Naive thymus-derived CD4-positive, alpha-beta T cell (primary cell): ENCODE measurements around the gene SAMD1. TPM values are rescaled to one million over a fixed set of nuclear protein-coding genes. Genes with fewer than 3 reads are reported as not detected.

Experiments used
- ATAC-seq: fragments of 150-1000 bp; cut with Tn5 transposase; 2 replicates; pipeline ENCODE4 v1.10.0; 2021; ENCODE audit warnings: mild to moderate bottlenecking, moderate library complexity
- CTCF ChIA-PET: fragments of 350-600 bp; sonication (Branson Sonifier 250); formaldehyde crosslinking; loops from one replicate; lab custom pipeline; 2021; ENCODE audit warnings: antibody characterized with exemption; lab: Charles Lee
- POLR2A ChIA-PET: fragments of 350-600 bp; sonication (Branson Sonifier 250); formaldehyde crosslinking; loops from one replicate; lab custom pipeline; 2021; ENCODE audit warnings: antibody characterized with exemption, inconsistent platforms; lab: Charles Lee
- DNase-seq, 9 donors: peaks; one replicate each; pipeline versions ENCODE4 v3.0.0 to v3.0.0-alpha.2; 2020 to 2022; ENCODE audit warnings: mixed read lengths in 1 of 9
- H3K27ac ChIP-seq: one replicate; pipeline ENCODE4 v1.7.0; 2013; ENCODE audit warnings: mild to moderate bottlenecking, low read depth, low read length, moderate library complexity
- H3K27me3 ChIP-seq, 2 donors: one replicate each; pipeline ENCODE4 v1.7.0; 2013; ENCODE audit warnings: low read length in 2 of 2, mild to moderate bottlenecking in 2 of 2, moderate library complexity in 2 of 2; ENCODE audit not compliant: control insufficient read depth in 2 of 2, insufficient read depth in 2 of 2
- H3K36me3 ChIP-seq, 3 experiments: 1 replicate in 2 of 3; 2 replicates in 1 of 3; pipeline ENCODE4 v1.7.0; 2013; ENCODE audit warnings: low read length in 3 of 3, mild to moderate bottlenecking in 3 of 3, moderate library complexity in 1 of 3; ENCODE audit not compliant: insufficient read depth in 3 of 3, control insufficient read depth in 2 of 3
- H3K4me1 ChIP-seq, 2 donors: one replicate each; pipeline ENCODE4 v1.7.0; 2013; ENCODE audit warnings: low read length in 2 of 2, mild to moderate bottlenecking in 2 of 2, moderate library complexity in 1 of 2; ENCODE audit not compliant: control insufficient read depth in 2 of 2, insufficient read depth in 2 of 2
- H3K4me3 ChIP-seq: 2 replicates; pipeline ENCODE4 v1.7.0; 2013; ENCODE audit warnings: mild to moderate bottlenecking, low read length
- H3K9me3 ChIP-seq, 3 experiments: 1 replicate in 2 of 3; 2 replicates in 1 of 3; pipeline ENCODE4 v1.7.0; 2013; ENCODE audit warnings: low read length in 3 of 3; ENCODE audit not compliant: control insufficient read depth in 2 of 3
- H3K27ac Mint-ChIP-seq, 9 donors: one replicate each; pipeline ENCODE4 v1.8.0; 2020 to 2022; ENCODE audit warnings: mixed read lengths in 9 of 9, mild to moderate bottlenecking in 8 of 9, moderate library complexity in 5 of 9, inconsistent platforms in 2 of 9
- H3K27me3 Mint-ChIP-seq, 5 donors: one replicate each; pipeline ENCODE4 v1.8.0; 2021 to 2022; ENCODE audit warnings: mixed read lengths in 5 of 5, mild to moderate bottlenecking in 1 of 5
- H3K36me3 Mint-ChIP-seq, 5 donors: one replicate each; pipeline ENCODE4 v1.8.0; 2020 to 2022; ENCODE audit warnings: mixed read lengths in 5 of 5, mild to moderate bottlenecking in 3 of 5, inconsistent platforms in 1 of 5
- H3K4me1 Mint-ChIP-seq, 7 donors: one replicate each; pipeline ENCODE4 v1.8.0; 2020 to 2022; ENCODE audit warnings: mixed read lengths in 7 of 7, mild to moderate bottlenecking in 3 of 7, inconsistent platforms in 1 of 7
- H3K4me3 Mint-ChIP-seq, 10 donors: one replicate each; pipeline ENCODE4 v1.8.0; 2020 to 2022; ENCODE audit warnings: mild to moderate bottlenecking in 10 of 10, mixed read lengths in 10 of 10, moderate library complexity in 6 of 10, inconsistent platforms in 2 of 10
- H3K9me3 Mint-ChIP-seq, 11 donors: one replicate each; pipeline ENCODE4 v1.8.0; 2020 to 2022; ENCODE audit warnings: mixed read lengths in 11 of 11, mild to moderate bottlenecking in 4 of 11, inconsistent platforms in 1 of 11, moderate library complexity in 1 of 11
- intact Hi-C, 2 donors: fragments of 100-400 bp; cut with micrococcal nuclease; formaldehyde crosslinking; loops; one replicate each; pipeline ENCODE4 v1.15.1; 2023
- polyA plus RNA-seq, 2 donors: library from polyadenylated mRNA; unstranded; fragments of 300-500 nt; fragmentation: Illumina TruSeq; gene quantifications; one replicate each; pipeline ENCODE4 v1.2.3, GENCODE V29; 2021
- total RNA-seq, 6 experiments: library from RNA in 5 of 6; stranded (reverse) in 5 of 6; gene quantifications; 1 replicate in 5 of 6; 2 replicates in 1 of 6; pipeline ENCODE4 v1.2.3 and lab custom pipeline; 2021 to 2026

Gene SAMD1
- total and polyA plus RNA-seq, 7 experiments from 2014 or later: 3.0 to 87.3 (median 48.2) TPM

DNA sequence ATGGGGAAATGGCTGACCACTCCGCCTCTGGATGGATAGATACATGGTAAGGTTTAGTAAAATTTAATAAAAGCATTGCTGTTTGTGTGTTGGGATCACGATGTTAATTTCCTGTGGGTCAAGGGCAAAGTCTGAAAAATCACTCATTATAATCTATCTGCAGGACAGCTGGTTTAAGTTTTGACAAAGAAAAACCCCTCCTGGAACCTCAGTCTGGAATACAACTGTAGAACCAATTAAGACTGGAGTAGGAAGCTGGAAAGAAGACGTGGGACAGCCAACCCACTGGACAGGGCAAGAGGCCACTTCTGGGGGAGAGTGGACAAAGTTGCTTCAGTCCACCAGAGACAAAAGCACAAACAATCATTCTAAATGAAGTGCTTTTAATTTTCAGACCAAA is 28.6 kb upstream of the SAMD1 start:
- Mint-ChIP-seq H3K27me3 (no peaks in the 10 kb centered on the region), H3K36me3 (peaks cover 0 to 5% (median 0%) of the 10 kb centered on the region in 5 donors), H3K4me1 (peaks cover 20 to 42% (median 35%) of the 10 kb centered on the region in 7 donors), H3K27ac (peak overlapping the region in 8 of 9 donors; percentile 22 to 99 (median 94)), H3K4me3 (peak overlapping the region; percentile 92 to 98 (median 94)), H3K9me3 (peaks cover 0 to 2% (median 0%) of the 10 kb centered on the region in 11 donors)
- CTCF ChIA-PET: interaction anchor here (1.0 to 1.1 kb wide), 2 partner anchors 9 to 17 kb away, joined by 3 to 4 read pairs; partner anchors contain the start of gene ASF1B
- Histone ChIP-seq H3K27ac (peak overlapping the region; percentile 87), H3K9me3 (no peaks in the 10 kb centered on the region), H3K36me3 (no peaks in the 10 kb centered on the region), H3K27me3 (no peaks in the 10 kb centered on the region), H3K4me3 (no peak overlapping the region), H3K4me1 (peaks cover 15 to 33% of the 10 kb centered on the region in 2 donors)
- ATAC-seq (no peak), DNase-seq (no peak)
- intact Hi-C loops: loop anchor here (2.0 to 5.0 kb wide), 3 partner anchors 37 to 167 kb away; partner anchors contain the start of gene DCAF15 (in 1 of the 2)
- POLR2A ChIA-PET: interaction anchor here (1.0 to 2.4 kb wide), 4 partner anchors 17 to 37 kb away, joined by 3 to 11 read pairs (median 8); partner anchors contain the start of gene ASF1B

DNA sequence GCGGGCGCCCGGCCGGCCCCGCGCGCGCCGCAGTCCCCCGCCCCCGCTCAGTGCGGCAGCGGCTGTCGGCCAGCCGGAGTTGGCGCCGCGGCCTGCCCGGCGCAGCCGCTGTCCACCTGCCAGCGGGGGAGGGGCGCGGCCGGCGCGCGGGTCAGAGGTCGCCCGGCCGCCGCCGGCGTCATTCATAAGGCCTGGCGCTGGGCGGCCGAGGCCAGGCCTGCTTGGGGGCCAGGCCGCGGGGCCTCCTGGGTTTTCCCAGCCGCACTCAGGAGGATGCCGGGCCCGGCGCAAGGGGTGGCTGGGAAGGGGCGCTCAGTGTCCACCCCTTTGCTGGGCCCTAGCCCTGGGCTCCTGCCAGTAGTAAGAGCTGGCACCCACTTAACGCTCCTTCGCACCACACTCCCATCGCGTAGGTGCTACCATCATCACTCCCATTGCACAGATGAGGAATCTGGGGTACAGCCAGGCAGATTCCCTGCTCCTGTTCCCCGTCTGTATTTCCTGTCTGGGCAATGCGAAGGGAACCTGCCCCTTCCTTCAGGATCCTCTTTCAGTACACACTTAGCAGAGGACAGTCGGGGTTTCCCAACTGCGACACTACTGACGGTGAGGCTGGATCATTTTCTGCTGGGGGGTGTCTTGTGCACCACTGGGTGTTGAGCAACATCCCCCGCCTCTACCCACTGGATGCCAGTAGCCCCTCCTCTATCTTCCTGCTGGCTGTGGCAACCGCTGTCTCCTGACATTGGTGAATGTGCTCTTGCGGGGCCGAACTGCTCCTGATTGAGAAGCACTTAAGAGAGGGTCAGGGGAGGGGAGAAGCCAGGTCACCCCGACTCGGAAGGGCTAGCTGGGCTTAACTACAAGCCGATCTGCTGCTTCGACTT is 27.9 kb upstream of the SAMD1 start:
- no peaks in the 10 kb centered on the region for H3K27me3 ChIP-seq
- Mint-ChIP-seq H3K27me3 (no peaks in the 10 kb centered on the region), H3K9me3 (peaks cover 0 to 2% (median 0%) of the 10 kb centered on the region in 11 donors), H3K4me3 (peak overlapping the region; percentile 92 to 98 (median 94)), H3K4me1 (peaks cover 20 to 50% (median 42%) of the 10 kb centered on the region in 7 donors), H3K36me3 (peaks cover 0 to 5% (median 0%) of the 10 kb centered on the region in 5 donors), H3K27ac (peak overlapping the region; percentile 92 to 99 (median 97))
- intact Hi-C loops: loop anchor here (2.0 to 5.0 kb wide), 3 partner anchors 36 to 166 kb away; partner anchors contain the start of gene DCAF15 (in 1 of the 2)
- H3K4me1 ChIP-seq: peaks cover 15 to 39% of the 10 kb centered on the region in 2 donors
- H3K27ac ChIP-seq: peak overlapping the region; percentile 87
- ChIA-PET POLR2A (interaction anchor here (0.6 to 2.4 kb wide), 9 partner anchors 9 to 118 kb away, joined by 3 to 11 read pairs (median 3); partner anchors contain the start of gene ASF1B), CTCF (interaction anchor here (1.0 to 1.1 kb wide), 2 partner anchors 8 to 18 kb away, joined by 3 to 4 read pairs; partner anchors contain the start of gene ASF1B)
- DNase-seq (peak; percentile 38 to 84 (median 60)), ATAC-seq (peak; percentile 37)
- peak overlapping the region; percentile 57 for H3K4me3 ChIP-seq
- no peaks in the 10 kb centered on the region for H3K36me3 ChIP-seq
- H3K9me3 ChIP-seq: no peaks in the 10 kb centered on the region

GRCh38 chr19:14117668-14118164 is 27.2 kb upstream of the SAMD1 start, which contains the start of gene PRKACA:
Gene PRKACA, minus strand, starts transcription at chr19:14117762. Its CDS starts 215 bp downstream, at chr19:14117547.
- H3K4me3 ChIP-seq: peak within 1 kb of the TSS; percentile 67
- H3K27me3 ChIP-seq: no peaks in the 10 kb centered on the region
- ChIA-PET POLR2A (interaction anchor here (0.6 to 2.4 kb wide), 8 partner anchors 11 to 117 kb away, joined by 3 to 11 read pairs (median 4); partner anchors contain the start of gene ASF1B), CTCF (no interaction called here)
- ATAC-seq (peak; percentile 93), DNase-seq (peak; percentile 93 to 99 (median 98))
- intact Hi-C loops: loop anchor here (1.0 to 5.0 kb wide), 9 partner anchors 19 to 237 kb away; partner anchors contain the start of genes ASF1B (in 1 of the 2), DCAF15 (in 1 of the 2) and SAMD1 (in 1 of the 2)
- H3K36me3 ChIP-seq: no peaks in the 10 kb centered on the region
- peak within 1 kb of the TSS; percentile 92 to 98 (median 95) for H3K4me3 Mint-ChIP-seq
- no peaks in the 10 kb centered on the region for H3K27me3 Mint-ChIP-seq
- peaks cover 0 to 3% (median 0%) of the 10 kb centered on the region in 5 donors for H3K36me3 Mint-ChIP-seq
- peaks cover 20 to 56% (median 46%) of the 10 kb centered on the region in 7 donors for H3K4me1 Mint-ChIP-seq
- H3K27ac Mint-ChIP-seq: peak within 1 kb of the TSS; percentile 92 to 99 (median 97)
- H3K4me1 ChIP-seq: peaks cover 15 to 46% of the 10 kb centered on the region in 2 donors
- H3K9me3 ChIP-seq: no peaks in the 10 kb centered on the region
- H3K9me3 Mint-ChIP-seq: peaks cover 0 to 2% (median 0%) of the 10 kb centered on the region in 11 donors
- H3K27ac ChIP-seq: peak within 1 kb of the TSS; percentile 87

- POLR2A ChIA-PET: interaction anchor here (0.6 to 2.4 kb wide), 10 partner anchors 12 to 44 kb away, joined by 3 to 11 read pairs (median 4); partner anchors contain the start of gene ASF1B
- no peaks in the 10 kb centered on the region for H3K27me3 ChIP-seq
- Mint-ChIP-seq H3K4me3 (peak overlapping the region; percentile 83 to 97 (median 91)), H3K9me3 (peaks cover 0 to 2% (median 0%) of the 10 kb centered on the region in 11 donors), H3K27me3 (no peaks in the 10 kb centered on the region), H3K27ac (peak overlapping the region; percentile 56 to 97 (median 86)), H3K4me1 (peaks cover 20 to 62% (median 53%) of the 10 kb centered on the region in 7 donors), H3K36me3 (no peaks in the 10 kb centered on the region)
- peak overlapping the region; percentile 67 for H3K4me3 ChIP-seq
- H3K4me1 ChIP-seq: peaks cover 15 to 51% of the 10 kb centered on the region in 2 donors
- no peaks in the 10 kb centered on the region for H3K9me3 ChIP-seq
- ATAC-seq: no peak
- CTCF ChIA-PET: interaction anchor here (0.7 kb wide), 1 partner anchor 566 kb away, joined by 3 read pairs; no protein-coding TSS in a partner anchor
- intact Hi-C loops: loop anchor here (1.0 to 5.0 kb wide), 8 partner anchors 19 to 237 kb away; partner anchors contain the start of genes ASF1B (in 1 of the 2), DCAF15 (in 1 of the 2) and SAMD1 (in 1 of the 2)
- H3K36me3 ChIP-seq: no peaks in the 10 kb centered on the region
- peak overlapping the region; percentile 72 for H3K27ac ChIP-seq
- DNase-seq: peak in 1 of 9 donors; percentile 38
These were observed 26.5 kb upstream of the SAMD1 start for GRCh38 chr19:14116918-14117578.

DNA sequence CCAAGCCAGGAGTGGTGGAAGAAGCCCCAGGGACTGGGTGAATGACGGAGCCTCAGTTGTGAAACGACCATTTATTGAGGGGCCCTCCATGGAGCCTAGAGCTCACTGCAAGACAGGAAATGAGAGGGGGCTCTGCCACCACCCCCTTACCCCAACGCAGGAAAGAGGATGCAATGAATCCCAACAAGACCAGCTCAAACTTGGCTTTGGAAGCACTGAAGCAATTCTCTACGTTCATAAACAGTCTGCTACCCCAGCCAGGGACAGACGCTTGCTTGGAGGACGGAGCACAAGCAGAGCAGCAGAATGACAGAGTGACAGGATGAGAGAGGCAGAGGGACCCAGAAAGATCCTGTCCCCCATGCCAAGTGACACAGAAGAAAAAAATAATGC is 26.0 kb upstream of the SAMD1 start:
- Mint-ChIP-seq H3K27me3 (no peaks in the 10 kb centered on the region), H3K36me3 (no peaks in the 10 kb centered on the region), H3K9me3 (peaks cover 0 to 2% (median 0%) of the 10 kb centered on the region in 11 donors), H3K4me1 (peaks cover 20 to 68% (median 58%) of the 10 kb centered on the region in 7 donors), H3K4me3 (peak overlapping the region; percentile 83 to 97 (median 91)), H3K27ac (peak overlapping the region; percentile 56 to 97 (median 86))
- Histone ChIP-seq H3K27ac (peak overlapping the region; percentile 72), H3K4me1 (peaks cover 15 to 56% of the 10 kb centered on the region in 2 donors), H3K36me3 (no peaks in the 10 kb centered on the region), H3K9me3 (no peaks in the 10 kb centered on the region), H3K4me3 (peak overlapping the region; percentile 67), H3K27me3 (no peaks in the 10 kb centered on the region)
- CTCF ChIA-PET: interaction anchor here (0.7 to 2.6 kb wide), 5 partner anchors 20 to 567 kb away, joined by 3 to 10 read pairs (median 3); partner anchors contain the start of gene ASF1B
- DNase-seq (peak in 2 of 9 donors; percentile 22 to 24), ATAC-seq (no peak)
- POLR2A ChIA-PET: interaction anchor here (0.6 to 2.2 kb wide), 6 partner anchors 14 to 105 kb away, joined by 3 to 10 read pairs (median 3); partner anchors contain the start of gene ASF1B
- intact Hi-C loops: loop anchor here in 1 of 2 donors (2.0 to 5.0 kb wide), 3 partner anchors 26 to 164 kb away; partner anchors contain the start of genes DCAF15 and SAMD1
